Measurements from ENCODE around the gene SUPT3H.
A peak's percentile ranks its signal among the peaks of the same experiment; 100 is the strongest.
"Not testable (repeated sequence)": the region's sequence is repeated elsewhere in the genome, so short reads cannot be mapped to it uniquely, and the experiment has no call there.

SUPT3H gene

DNA sequence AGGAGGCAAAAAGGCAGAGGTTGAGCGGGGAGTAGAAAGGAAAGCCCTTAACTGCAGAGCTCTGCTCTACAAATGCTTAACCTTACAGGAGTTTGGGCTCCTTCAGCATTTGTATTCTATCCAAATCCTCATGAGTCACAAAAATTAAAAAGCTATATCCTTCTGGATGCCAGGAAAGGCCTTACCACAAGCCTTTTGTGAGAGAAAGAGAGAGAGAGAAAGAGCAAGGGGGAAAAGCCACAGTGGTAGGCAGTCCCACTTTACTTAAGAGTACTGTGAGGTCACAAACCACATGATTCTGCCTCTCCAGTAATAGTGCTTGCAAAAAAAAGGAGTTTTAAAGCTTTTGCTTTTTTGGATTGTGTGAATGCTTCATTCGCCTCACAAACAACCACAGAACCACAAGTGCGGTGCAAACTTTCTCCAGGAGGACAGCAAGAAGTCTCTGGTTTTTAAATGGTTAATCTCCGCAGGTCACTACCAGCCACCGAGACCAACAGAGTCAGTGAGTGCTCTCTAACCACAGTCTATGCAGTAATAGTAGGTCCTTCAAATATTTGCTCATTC is 49.7 kb downstream of the SUPT3H start, which contains the start of gene RUNX2:
Gene RUNX2 (plus strand): TSS at position 375 of the 567 bp plus-strand sequence. CDS start 397 bp downstream, outside the sequence.
- DNase-seq (ENCODE audit: low read depth in 4 of 4, low spot score in 1 of 4), result no peak

- no peak for DNase-seq (ENCODE audit: low read depth in 4 of 4, low spot score in 1 of 4)
Measured at GRCh38 chr6:45326698-45327417, 50.9 kb downstream of the SUPT3H start.

DNA sequence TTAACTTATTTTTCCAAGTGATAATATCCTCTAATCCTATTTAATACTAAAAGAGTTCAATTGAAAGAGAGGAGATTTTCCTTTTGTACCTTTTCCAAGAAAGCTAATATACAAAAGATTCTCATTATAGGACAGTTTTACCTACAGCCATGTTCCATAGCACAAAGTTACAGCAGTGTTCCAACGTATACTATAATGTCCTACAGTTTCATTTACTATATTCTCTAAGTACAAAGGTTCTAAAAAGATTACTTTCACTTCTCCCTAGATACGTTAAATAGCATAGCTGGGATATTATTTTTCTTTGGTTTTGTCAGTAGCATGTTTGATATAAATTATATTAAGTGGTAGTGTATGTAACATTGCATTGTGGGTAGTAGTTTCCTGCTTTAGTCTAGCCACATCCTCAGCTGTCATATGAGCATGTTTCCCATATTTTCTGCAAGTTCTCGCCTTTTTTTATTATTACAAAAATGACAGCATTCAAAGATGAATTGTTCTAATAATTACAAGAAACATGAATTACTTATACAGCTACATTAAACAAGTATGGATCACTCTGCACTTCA is 54.0 kb downstream of the SUPT3H start:
- DNase-seq (ENCODE audit: low read depth in 4 of 4, low spot score in 1 of 4), result no peak

- DNase-seq (ENCODE audit: low read depth in 4 of 4, low spot score in 1 of 4), result no peak
Measured at GRCh38 chr6:45320349-45320748, 57.4 kb downstream of the SUPT3H start.

DNA sequence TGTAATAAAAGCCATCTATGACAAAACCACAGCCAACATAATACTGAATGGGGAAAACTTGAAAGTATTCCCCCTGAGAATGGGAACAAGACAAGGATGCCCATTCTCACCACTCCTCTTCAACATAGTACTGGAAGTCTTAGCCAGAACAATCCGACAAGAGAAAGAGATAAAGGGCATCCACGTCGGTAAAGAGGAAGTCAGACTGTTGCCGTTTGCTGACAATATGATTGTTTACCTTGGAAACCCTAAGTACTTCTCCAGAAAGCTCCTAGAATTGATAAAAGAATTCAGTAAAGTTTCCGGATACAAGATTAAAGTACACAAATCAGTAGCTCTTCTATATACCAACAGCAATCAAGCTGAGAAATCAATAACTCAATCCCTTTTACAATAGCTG is 63.6 kb downstream of the SUPT3H start:
- no peak for DNase-seq (ENCODE audit: low read depth in 4 of 4, low spot score in 1 of 4)

DNA sequence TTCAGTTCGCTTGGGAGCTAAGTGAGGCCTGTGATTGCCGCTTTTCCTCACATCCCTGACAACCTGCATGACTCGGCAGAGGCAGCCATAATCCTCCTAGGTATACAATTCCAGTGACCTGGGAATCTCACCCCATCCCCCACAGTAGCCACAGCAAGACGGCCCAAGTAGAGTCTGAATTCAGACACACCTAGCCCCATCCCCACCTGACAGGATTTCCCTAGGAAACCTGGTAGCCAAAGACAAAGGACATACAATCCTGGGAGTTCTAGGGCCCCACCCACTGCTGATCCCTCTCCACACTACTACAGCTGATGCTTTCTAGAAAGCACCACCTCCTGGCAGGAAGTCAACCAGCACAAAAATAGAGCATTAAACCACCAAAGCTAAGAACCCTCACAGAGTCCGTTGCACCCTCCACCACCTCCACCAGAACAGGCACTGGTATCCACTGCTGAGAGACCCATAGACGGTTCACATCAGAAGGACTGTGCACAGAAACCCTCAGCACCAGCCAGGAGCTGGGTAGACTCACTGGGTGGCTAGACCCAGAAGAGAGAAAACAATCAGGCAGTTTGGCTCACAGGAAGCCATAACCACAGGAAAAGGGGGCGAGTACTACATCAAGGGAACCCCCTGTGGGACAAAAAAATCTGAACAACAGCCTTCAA is 67.5 kb downstream of the SUPT3H start:
- peak in 1 of 4 experiments; percentile 4 for DNase-seq (ENCODE audit: low read depth in 4 of 4, low spot score in 1 of 4)

GRCh38 chr6:45305546-45305945 is 72.2 kb downstream of the SUPT3H start:
- no peak for DNase-seq (ENCODE audit: low read depth in 4 of 4, low spot score in 1 of 4)

DNA sequence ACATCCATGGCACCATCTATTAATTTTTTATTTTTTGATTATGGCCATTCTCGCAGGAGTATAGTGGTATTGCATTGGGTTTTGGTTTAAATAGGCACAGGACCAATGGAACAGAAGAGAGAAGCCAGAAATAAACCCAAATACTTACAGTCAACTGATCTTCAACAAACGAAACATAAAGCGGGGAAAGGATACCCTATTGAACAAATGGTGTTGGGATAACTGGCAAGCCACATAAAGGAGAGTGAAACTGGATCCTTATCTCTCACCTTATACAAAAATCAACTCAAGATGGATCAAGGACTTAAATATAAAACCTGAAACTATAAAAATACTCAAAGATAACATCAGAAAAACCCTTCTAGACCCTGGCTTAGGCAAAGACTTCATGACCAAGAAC is 74.9 kb downstream of the SUPT3H start:
- DNase-seq (ENCODE audit: low read depth in 4 of 4, low spot score in 1 of 4), result no peak

DNA sequence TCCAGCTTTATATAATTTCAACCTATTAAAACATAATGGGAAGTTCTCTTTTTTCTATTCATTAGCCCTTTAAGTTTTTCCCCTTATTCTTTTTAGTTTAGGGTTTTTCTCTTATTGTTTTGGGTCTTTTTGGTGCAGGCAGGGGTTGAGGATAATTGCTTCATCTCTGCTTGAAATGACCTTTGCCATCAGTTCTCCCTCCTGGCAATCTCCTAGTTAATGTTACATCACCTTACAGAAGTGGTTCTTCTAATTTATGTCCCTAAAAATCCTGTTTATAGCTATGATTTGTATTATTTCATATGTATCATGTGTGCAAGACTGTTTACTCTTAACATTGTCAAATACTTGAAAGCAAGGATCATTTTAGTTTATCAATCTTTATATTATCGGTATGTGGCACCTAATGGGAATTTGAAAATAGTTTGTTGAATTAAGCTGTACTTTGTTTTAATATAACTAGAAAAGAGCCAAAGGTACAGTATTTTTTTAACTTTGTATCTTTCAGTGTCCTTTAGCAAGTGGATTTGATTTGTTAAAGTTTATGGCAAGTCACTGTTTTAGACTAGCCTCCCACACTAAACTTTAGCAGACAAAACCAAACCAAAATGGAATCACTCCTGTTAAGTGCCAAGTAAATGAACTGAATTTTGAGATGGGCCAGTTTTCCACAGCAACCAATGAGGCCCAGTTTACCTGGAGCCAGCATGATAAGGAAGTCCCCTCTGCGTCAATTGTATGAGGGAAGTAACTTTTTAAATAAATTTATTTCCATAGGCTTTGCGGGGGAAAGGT is 76.2 kb downstream of the SUPT3H start:
- no peak for DNase-seq (ENCODE audit: low read depth in 4 of 4, low spot score in 1 of 4)

GRCh38 chr6:45300736-45301135 is 77.0 kb downstream of the SUPT3H start:
- DNase-seq (ENCODE audit: low read depth in 4 of 4, low spot score in 1 of 4), result no peak

GRCh38 chr6:45299096-45299581 is 78.6 kb downstream of the SUPT3H start:
- DNase-seq (ENCODE audit: low read depth in 4 of 4, low spot score in 1 of 4), result no peak

DNA sequence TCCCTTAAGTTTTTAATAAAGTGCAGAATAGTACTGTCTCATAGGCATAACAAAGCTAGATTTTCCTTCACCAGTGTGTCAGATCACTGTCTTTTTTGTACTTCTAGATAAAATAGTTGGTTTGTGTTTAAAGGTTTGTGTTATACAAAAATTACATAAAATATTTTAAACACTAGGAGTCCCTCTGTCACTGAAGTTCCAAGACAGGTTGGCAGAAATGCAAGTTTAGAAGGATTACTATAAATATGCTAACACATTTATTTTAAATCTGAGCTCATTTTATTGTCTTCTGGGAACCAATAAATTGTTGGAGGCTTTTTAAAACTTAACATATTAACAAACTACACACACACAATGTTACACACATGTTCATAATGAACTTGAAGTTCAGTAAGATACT is 80.4 kb downstream of the SUPT3H start:
- no peak for DNase-seq (ENCODE audit: low read depth in 4 of 4, low spot score in 1 of 4)

DNA sequence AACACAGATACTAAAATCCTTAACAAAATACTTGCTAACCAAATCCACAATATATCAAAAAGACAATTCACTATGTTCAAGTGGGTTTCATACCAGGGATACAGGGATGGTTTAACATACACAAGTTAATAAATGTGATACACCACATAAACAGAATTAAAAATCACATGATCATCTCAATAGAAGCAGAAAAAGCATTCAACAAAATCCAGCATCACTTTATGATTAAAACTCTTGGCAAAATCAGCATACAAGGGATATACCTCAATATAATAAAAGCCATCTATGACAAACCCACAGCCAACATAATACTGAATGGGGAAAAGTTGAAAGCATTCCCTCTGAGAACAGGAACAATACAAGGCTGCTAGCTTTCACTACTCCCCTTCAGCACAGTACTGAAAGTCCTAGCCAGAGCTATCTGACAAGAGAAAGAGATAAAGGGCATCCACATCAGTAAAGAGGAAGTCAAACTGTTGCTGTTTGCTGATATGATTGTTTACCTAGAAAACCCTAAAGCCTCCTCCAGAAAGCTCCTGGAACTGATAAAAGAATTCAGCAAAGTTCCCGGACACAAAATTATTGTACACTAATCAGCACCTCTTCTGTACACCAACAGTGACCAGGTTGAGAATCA is 83.6 kb downstream of the SUPT3H start:
- DNase-seq (ENCODE audit: low read depth in 4 of 4, low spot score in 1 of 4), result not testable (repeated sequence)

GRCh38 chr6:45293306-45293705 is 84.4 kb downstream of the SUPT3H start:
- no peak for DNase-seq (ENCODE audit: low read depth in 4 of 4, low spot score in 1 of 4)

GRCh38 chr6:45289751-45290514 is 87.8 kb downstream of the SUPT3H start:
- DNase-seq (ENCODE audit: low read depth in 4 of 4, low spot score in 1 of 4), result no peak

GRCh38 chr6:45286707-45287106 is 91.0 kb downstream of the SUPT3H start:
- not testable (repeated sequence) for DNase-seq (ENCODE audit: low read depth in 4 of 4, low spot score in 1 of 4)

- DNase-seq (ENCODE audit: low read depth in 4 of 4, low spot score in 1 of 4), result no peak
Measured at GRCh38 chr6:45278367-45278766, 99.4 kb downstream of the SUPT3H start.

DNA sequence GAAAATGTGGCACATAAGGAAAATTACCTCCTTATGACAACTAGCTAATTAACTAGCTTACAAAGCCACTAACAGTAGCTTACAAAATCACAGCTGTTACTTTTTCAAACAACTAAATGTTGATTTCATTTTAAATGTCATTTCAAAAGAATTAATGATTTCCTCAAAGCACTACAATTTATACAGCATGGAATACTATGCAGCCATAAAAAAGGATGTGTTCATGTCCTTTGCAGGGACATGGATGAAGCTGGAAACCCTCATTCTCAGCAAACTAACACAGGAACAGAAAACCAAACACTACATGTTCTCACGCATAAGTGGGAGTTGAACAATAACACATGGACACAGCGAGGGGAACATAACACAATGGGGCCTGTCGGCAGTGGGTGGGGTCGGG is 100.0 kb downstream of the SUPT3H start:
- DNase-seq (ENCODE audit: low read depth in 4 of 4, low spot score in 1 of 4), result not testable (repeated sequence)

- DNase-seq (ENCODE audit: low read depth in 4 of 4, low spot score in 1 of 4), result no peak
Measured at GRCh38 chr6:45275358-45275757, 102.4 kb downstream of the SUPT3H start.

DNA sequence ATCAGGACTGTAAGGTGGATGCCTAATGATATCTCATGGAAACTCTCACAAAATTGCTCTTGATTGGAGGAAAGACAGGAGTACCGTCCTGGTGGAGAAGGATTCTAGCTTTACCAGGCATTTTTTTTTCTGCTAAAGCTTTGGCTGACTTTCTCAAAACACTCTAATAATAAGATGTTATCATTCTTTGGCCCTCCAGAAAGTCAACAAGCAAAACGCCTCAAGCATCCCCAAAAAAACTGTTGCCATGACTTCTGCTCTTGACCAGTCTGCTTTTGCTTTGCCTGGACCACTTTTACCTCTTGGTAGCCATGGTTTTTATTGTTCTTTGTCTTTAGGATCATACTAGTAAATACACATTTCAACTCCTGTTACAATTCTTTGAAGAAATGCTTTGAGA is 105.1 kb downstream of the SUPT3H start:
- DNase-seq (ENCODE audit: low read depth in 4 of 4, low spot score in 1 of 4), result no peak
